ENCODE results near the gene TNIP2.

TNIP2 gene

DNA sequence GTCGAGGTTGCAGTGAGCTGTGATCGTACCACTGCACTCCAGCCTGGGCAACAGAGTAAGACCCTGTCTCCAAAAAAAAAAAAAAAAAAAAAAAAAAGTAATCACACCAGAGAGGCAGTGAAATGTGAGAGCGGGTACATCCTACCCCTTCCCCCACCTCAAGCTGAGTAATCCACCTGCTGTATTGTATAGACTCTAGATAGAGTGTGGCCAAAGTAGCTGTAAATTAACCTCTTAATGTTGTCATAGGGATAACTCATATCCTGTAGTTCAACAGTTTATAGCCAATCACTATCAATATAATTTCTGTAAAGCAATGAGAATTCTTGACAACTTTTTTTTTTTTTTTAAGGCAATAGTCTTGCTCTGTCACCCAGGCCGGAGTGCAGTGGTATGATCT, 30.8 kb downstream of the TNIP2 start:
- in situ Hi-C loops (cut with MboI; ENCODE audit: low sequenced_read_pairs): no loop called here

DNA sequence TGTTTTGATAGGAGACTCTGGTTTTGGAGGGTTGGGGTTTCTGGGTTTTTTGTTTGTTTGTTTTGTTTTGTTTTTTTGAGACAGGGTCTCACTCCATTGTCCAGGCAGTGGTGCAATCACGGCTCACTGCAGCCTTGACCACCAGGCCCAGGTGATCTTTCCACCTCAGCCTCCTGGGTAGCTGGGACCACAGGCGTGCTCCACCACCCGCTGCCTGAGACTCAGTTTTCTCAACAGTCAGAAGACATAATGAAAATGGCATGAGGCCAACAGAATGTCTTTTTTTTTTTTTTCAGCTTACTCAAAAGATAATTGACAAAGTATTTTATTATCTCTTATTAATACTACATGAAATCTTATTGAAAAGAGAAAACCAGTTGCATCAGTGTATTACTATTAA, 32.4 kb downstream of the TNIP2 start:
- in situ Hi-C loops (cut with MboI; ENCODE audit: low sequenced_read_pairs): no loop called here

DNA sequence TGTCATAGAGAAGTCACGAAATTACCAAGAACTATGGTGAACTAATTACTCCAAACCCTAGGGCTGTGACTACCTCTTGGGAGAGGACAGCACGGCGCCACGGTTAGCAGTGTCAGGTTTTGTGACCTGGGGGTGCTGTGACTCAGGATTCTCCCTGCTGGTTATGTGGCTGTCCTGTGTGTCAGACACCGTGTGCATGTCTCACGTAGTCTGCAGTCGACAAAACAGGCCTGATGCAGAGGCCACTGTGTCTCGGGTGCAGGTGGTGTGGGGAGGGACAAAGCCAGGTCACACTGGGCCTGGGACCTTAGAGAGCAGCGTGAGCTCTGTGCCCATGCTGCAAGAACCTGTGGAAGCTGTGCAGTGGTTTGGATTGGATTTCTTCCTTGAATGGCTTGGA, 34.1 kb downstream of the TNIP2 start:
- in situ Hi-C loops (cut with MboI; ENCODE audit: low sequenced_read_pairs): no loop called here

GRCh38 chr4:2721586-2721985, 34.5 kb downstream of the TNIP2 start:
- in situ Hi-C loops (cut with MboI; ENCODE audit: low sequenced_read_pairs): no loop called here

DNA sequence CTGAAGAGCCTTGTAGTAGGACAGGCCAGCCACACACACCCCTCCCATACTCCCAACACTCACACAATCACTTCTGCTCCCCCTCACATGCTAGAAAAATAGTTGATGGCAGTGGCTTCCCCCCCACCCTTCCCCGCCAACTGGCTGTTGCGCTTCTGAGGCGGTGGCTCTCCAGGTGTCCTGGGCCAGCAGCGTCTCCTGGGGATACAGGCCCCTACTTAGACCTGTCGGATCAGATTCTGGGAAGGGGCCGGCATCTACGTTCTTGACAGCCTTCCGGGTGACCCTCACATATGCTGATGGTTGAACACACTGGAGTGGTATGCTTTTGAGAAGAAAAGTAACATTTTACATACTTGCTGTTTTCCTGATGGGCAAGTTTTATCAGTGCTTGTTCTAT, 39.9 kb downstream of the TNIP2 start:
- in situ Hi-C loops (cut with MboI; ENCODE audit: low sequenced_read_pairs): no loop called here

DNA sequence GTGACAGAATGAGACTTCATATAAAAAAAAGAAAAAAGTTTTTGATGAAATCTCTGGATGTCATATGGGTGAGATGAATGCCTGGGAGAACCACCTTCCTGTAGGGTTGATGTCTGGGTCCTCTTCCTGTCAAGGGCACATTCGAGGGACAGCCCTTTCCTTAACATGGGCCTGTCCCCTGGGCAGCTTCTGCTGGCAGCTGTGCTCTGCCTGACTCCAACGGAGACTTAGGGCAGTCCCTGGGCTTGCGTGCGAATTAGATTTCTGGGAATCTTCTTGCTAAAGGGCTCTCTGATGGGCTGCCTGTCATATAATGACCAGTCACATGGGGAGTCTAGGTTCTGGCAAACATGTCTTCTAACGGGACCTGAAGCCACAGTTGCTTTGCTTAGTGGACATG, 40.7 kb downstream of the TNIP2 start:
- in situ Hi-C loops (cut with MboI; ENCODE audit: low sequenced_read_pairs): no loop called here

GRCh38 chr4:2714918-2715317, 41.2 kb downstream of the TNIP2 start:
- in situ Hi-C loops (cut with MboI; ENCODE audit: low sequenced_read_pairs): no loop called here

DNA sequence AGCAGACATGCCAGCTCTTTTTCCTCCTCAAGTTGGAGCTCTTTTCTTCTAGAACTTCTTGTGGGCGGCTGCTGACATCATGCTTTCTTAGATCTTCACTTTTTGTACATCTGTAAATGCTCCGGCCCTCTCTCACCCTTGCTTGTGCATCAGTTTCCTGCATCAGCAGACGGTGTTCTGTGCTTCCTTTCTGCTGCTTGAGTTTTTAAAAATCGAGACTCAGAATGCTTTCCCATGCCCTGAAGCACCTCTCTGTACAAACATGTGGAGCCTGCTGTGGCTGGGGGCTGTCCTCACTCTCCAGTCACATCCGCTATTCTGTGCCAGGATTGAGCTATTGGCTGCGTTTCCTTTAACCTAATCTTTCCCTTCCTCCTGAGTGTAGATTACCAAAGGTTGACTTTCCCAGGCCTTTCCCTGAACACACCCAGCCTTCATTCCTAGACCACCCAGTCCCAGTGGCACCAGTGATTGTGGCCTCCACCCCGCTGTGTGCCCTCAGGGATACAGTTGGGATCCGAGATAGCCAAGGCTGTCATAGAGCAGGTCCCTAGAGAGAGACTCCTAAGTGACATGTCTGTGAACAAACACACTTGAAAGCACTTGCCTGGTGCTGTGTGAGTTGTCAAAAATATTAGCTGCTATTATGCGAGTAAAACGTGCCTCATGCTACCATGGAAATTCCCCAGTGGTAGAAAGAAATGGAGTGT, 41.9 kb downstream of the TNIP2 start:
- in situ Hi-C loops (cut with MboI; ENCODE audit: low sequenced_read_pairs): no loop called here

GRCh38 chr4:2713337-2713736, 42.8 kb downstream of the TNIP2 start:
- in situ Hi-C loops (cut with MboI; ENCODE audit: low sequenced_read_pairs): no loop called here

DNA sequence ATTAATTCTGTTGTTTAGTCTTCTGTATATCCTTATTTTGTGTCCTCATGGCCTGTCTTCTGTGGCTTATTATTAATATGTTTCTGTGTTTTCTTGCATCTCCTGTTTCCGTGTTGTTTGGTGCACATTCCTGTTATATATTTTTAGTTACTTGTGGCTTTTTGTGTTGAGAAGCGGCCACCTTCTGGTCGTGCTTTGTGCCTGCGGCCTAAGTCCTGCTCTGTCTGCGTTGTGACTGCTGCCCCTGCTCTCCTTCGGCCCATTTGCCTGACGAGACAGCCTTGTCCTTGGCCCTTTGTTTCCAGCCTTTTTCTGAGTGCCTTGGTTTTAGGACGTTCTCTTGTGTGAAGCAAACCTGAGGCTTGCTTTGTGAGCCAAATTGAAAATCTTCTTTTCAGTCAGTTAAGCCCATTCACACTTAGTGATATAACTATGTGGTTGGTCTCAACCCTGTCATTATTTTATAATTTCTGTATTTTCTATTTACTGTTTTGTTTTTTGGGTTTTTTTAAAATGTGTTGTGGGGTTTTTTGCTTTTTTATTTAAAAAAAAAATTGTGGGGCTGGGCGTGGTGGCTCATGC, 43.8 kb downstream of the TNIP2 start:
- in situ Hi-C loops (cut with MboI; ENCODE audit: low sequenced_read_pairs): no loop called here

DNA sequence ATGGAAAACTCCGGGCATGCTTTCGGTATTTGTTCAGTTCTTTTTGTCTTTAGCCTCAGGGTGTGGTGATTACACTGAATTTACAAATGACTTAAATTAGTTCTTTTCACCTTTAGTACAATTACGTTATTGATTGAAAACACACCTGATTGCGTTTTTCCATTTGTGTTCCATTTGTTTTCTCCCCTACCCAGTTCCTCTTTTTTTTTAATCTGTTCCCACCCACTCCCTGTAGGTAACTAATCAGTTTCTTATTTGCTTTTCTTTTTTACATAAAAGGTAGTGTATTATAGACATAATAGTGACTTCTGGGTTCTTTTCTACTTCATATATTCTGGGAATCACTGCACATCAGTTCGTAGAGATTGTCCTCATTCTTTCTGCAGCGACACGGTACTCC, 53.4 kb downstream of the TNIP2 start:
- in situ Hi-C loops (cut with MboI; ENCODE audit: low sequenced_read_pairs): no loop called here

DNA sequence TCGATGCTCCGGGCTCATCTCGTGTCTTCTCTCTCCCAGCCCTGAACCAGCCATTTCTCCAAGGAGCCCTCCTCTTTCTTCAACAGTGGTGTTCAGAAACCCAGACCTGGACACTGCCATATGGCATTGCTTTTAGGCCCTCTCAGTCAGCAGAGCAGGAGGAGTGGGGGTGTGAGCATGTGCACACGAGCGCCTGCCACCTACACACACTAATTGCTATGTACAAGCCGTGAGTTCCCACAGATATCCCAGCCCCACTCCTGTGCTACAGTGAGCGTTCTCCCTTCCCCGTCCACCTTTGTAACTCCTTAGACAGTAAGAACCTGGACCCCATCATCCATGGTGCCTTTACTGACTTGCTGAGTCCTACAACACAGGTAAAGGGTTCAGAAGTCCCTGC, 53.8 kb downstream of the TNIP2 start:
- in situ Hi-C loops (cut with MboI; ENCODE audit: low sequenced_read_pairs): no loop called here

DNA sequence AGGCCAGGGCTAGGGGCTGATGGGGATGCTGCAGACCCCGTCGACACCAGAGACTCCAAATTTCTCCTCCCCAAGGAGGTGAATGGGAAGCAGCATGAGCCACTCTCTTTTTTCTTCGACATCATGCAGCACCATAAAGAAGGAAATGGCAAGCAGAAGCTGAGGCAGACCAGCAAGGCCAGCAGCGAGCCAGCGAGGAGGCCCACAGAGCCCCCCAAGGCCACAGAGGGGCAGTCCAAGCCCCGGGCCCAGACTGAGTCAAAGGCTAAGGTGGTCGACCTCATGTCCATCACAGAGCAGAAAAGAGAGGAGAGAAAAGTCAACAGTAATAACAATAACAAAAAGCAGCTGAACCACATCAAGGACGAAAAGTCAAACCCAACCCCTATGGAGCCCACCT, 56.1 kb downstream of the TNIP2 start:
- in situ Hi-C loops (cut with MboI; ENCODE audit: low sequenced_read_pairs): no loop called here

DNA sequence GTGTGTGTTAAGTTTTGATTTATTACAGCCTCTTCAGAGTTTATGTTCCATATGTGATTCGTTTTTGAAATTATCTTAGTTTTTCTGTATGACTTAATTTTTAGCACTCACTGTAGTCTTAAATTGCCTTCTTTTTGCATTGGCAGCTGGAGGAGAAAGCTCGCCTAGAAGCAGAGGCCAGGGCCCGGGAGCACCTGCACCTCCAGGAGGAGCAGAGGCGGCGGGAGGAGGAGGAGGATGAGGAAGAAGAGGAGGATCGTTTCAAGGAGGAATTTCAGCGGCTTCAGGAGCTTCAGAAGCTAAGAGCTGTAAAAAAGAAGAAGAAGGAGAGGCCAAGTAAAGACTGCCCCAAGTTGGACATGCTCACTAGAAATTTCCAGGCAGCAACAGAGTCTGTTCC, 56.6 kb downstream of the TNIP2 start:
- in situ Hi-C loops (cut with MboI; ENCODE audit: low sequenced_read_pairs): no loop called here

DNA sequence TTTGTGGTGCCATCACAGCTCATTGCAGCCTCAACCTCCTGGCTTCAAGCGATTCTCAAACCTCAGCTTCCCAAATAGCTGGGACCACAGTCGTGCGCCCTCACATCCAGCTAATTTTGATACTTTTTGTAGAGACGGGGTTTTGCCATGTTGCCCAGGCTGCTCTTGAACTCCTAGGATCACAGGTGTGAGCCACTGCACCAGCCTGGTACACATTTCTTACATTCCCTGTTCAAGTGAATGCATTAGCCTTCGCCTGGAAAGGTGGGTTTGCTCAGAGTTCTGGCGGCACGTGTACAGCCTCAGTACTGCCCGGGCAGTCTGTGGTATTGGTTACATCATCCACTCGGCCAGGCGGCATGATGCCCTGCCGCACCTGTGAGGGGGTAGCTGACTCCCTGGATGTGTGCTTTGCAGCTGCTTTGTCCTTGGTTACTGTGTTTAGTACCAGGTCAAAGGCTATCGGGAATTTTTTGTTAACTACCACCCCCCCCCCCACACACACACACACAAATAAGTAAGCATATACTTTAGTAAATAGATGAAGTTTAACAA, 57.1 kb downstream of the TNIP2 start:
- in situ Hi-C loops (cut with MboI; ENCODE audit: low sequenced_read_pairs): no loop called here

DNA sequence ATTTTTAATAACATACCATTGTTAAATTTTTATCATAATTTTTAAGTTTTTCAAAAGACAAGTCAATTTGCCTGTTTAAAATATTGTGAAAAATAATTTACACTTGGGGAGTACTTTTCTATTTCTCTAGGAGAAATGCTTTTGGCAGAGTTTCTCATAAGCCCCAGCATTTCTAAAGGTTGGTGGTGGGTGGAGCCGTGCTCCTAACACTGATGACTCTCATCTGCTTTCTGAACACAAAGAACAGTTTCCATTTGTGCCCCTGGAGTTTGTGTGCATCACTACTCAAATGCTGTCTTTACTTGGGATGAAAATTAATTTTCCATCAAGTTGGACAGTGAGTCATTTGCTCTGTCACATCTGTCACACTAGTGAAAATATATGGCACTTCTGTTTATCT, 57.6 kb downstream of the TNIP2 start:
- in situ Hi-C loops (cut with MboI; ENCODE audit: low sequenced_read_pairs): no loop called here

- in situ Hi-C loops (cut with MboI; ENCODE audit: low sequenced_read_pairs): no loop called here
Observed at GRCh38 chr4:2697995-2698414, 58.1 kb downstream of the TNIP2 start.

GRCh38 chr4:2696423-2696822, 59.7 kb downstream of the TNIP2 start:
- in situ Hi-C loops (cut with MboI; ENCODE audit: low sequenced_read_pairs): no loop called here

DNA sequence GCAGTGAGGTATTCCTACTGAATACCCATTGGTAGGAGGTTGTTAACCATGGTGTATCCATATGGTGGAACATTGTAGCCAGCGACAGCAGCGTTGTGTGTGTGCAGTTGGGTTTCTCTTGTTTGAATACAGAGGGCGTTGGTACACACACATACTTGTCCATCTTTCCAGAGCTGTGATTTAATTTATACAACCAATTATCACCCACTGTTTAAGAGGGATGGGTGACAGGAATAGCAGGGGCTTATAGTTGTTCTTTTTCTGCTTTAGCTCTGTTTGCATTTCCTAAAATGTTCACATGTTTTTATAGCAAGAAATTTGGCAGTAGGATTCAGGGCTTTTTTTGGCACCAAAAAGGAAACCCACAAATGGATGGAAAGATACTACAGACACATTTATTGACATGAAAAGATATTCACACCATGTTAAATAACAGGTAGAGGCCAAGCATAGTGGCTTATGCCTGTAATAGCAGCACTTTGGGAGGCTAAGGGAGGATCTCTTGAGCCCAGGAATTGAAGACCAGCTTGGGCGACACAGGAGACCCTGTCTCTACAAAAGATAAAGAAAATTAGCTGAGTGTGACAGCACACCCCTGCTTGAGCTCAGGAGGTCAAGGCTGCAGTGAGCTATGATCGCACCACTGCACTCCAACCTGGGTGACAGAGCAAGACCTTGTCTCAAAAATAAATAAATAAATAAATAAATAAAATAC, 60.6 kb downstream of the TNIP2 start:
- in situ Hi-C loops (cut with MboI; ENCODE audit: low sequenced_read_pairs): no loop called here

GRCh38 chr4:2694691-2695090, 61.4 kb downstream of the TNIP2 start:
- in situ Hi-C loops (cut with MboI; ENCODE audit: low sequenced_read_pairs): no loop called here

DNA sequence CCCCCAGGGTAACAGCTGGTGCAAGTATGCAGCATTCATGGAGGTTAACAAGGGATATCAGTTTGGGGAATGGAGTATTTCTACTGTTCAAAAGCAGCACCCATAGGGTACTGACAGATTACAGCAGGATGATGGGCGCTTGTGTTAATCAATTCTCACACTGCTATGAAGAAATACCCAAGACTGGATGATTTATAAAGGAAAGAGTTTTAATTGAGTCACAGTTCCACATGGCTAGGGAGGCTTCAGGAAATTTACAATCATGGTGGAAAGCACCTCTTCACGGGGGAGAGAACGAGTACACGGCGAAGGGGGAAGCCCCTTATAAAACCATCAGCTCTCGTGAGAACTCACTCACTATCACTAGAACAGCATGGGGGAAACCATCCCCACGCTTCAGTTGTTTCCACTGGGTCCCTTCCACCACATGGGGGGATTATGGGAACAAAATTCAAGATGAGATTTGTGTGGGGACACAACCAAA, 64.1 kb downstream of the TNIP2 start:
- in situ Hi-C loops (cut with MboI; ENCODE audit: low sequenced_read_pairs): no loop called here
